Measurements from ENCODE around the gene FGFR4.

The FGFR4 gene

GRCh38 chr5:177146891-177147638, 60.4 kb downstream of the FGFR4 start:
- H3K4me3 ChIP-seq (ENCODE audit: low read depth, low read length, poor library complexity, severe bottlenecking): no peak overlapping the region
- H3K9me3 ChIP-seq (ENCODE audit: low read length): no peaks in the 10 kb centered on the region
- no peak overlapping the region for H2AFZ ChIP-seq (ENCODE audit: low read length)
- no peak overlapping the region for H3K4me2 ChIP-seq (ENCODE audit: low read length)
- no peaks in the 10 kb centered on the region for H3K9me2 ChIP-seq (ENCODE audit: low read depth, low read length)
- no peak overlapping the region for H3K27ac ChIP-seq (ENCODE audit: low read depth, low read length, poor library complexity, severe bottlenecking)
- no peaks in the 10 kb centered on the region for H4K20me1 ChIP-seq (ENCODE audit: insufficient read depth, low read length)
- no peak overlapping the region for H3K9ac ChIP-seq (ENCODE audit: low read length)
- H3K27me3 ChIP-seq (ENCODE audit: insufficient read depth, low read length): no peaks in the 10 kb centered on the region
- 0 out of 2 replicates have a peak, but pooled peaks cover 1% of the 10 kb centered on the region for H3F3A ChIP-seq (ENCODE audit: insufficient read depth, low read length)
- H3K36me3 ChIP-seq (ENCODE audit: insufficient read depth, low read length): peaks cover 90% of the 10 kb centered on the region
- peaks cover 38% of the 10 kb centered on the region for H3K79me2 ChIP-seq (ENCODE audit: insufficient read depth, low read length)
- TF ChIP-seq EZH2 (IDR thresholded peaks at IDR 0.05; ENCODE audit: borderline replicate concordance, low read length) (no peak), CTCF (IDR thresholded peaks at IDR 0.05; ENCODE audit: low read length) (no peak)
- peaks cover 4% of the 10 kb centered on the region for H3K4me1 ChIP-seq (ENCODE audit: insufficient read depth, low read length, severe bottlenecking)
